Keratinocyte (primary cell): ENCODE data around the gene MYPN. TPM values are rescaled to one million over a fixed set of nuclear protein-coding genes. Genes with fewer than 3 reads are reported as not detected.

Experiments used
- DNase-seq: peaks from one replicate; pipeline ENCODE4 v3.0.0-alpha.2; 2011; ENCODE audit warnings: low read depth, missing footprints, low spot score
- FAIRE-seq: peaks from 2 replicates; lab custom pipeline; 2011; peaks lifted over from hg19 to GRCh38; lab: Jason Lieb, UNC
- H2AFZ ChIP-seq: 2 replicates; pipeline ENCODE4 v1.6.0; 2012; ENCODE audit warnings: low read length, control low read depth, inconsistent platforms; ENCODE audit not compliant: control insufficient read depth
- H3K27ac ChIP-seq: 2 replicates; pipeline ENCODE4 v1.5.1; 2011; ENCODE audit warnings: low read length; ENCODE audit not compliant: control insufficient read depth, insufficient read depth
- H3K27me3 ChIP-seq: 3 replicates; pipeline ENCODE4 v1.6.0; 2011; ENCODE audit warnings: low read length; ENCODE audit not compliant: control insufficient read depth, insufficient read depth; ENCODE audit errors: extremely low read depth
- H3K36me3 ChIP-seq, 2 experiments: 2 replicates in 1 of 2; 3 replicates in 1 of 2; pipeline ENCODE4 v1.5.1; 2011; ENCODE audit warnings: low read length in 2 of 2, mild to moderate bottlenecking in 1 of 2; ENCODE audit not compliant: control insufficient read depth in 2 of 2, insufficient read depth in 2 of 2; ENCODE audit errors: extremely low read depth in 1 of 2
- H3K4me1 ChIP-seq: 3 replicates; pipeline ENCODE4 v1.5.1; 2011; ENCODE audit warnings: low read length; ENCODE audit not compliant: control insufficient read depth, insufficient read depth; ENCODE audit errors: extremely low read depth
- H3K4me2 ChIP-seq: 3 replicates; pipeline ENCODE4 v1.6.0; 2011; ENCODE audit warnings: low read depth, low read length; ENCODE audit not compliant: control insufficient read depth, insufficient read depth; ENCODE audit errors: extremely low read depth
- H3K4me3 ChIP-seq, 3 experiments: fragments of 200-600 bp in 1 of 3; sonication (generic) in 1 of 3; 2 replicates in 2 of 3; 3 replicates in 1 of 3; pipeline ENCODE4 v1.5.1; 2011 to 2016; ENCODE audit warnings: low read length in 3 of 3, mild to moderate bottlenecking in 3 of 3, control low read depth in 2 of 3, inconsistent platforms in 1 of 3, low read depth in 1 of 3, mixed read lengths in 1 of 3, mixed run types in 1 of 3, moderate library complexity in 1 of 3; ENCODE audit not compliant: control insufficient read depth in 2 of 3, insufficient read depth in 2 of 3; ENCODE audit errors: extremely low read depth in 1 of 3
- H3K79me2 ChIP-seq: 2 replicates; pipeline ENCODE4 v1.6.0; 2012; ENCODE audit warnings: low read length; ENCODE audit not compliant: control insufficient read depth, insufficient read depth
- H3K9ac ChIP-seq: 3 replicates; pipeline ENCODE4 v1.6.0; 2011; ENCODE audit warnings: low read length; ENCODE audit not compliant: control insufficient read depth, insufficient read depth; ENCODE audit errors: extremely low read depth
- H3K9me1 ChIP-seq: 3 replicates; pipeline ENCODE4 v1.6.0; 2011; ENCODE audit warnings: low read length; ENCODE audit not compliant: control insufficient read depth, insufficient read depth; ENCODE audit errors: extremely low read depth
- H3K9me3 ChIP-seq: 2 replicates; pipeline ENCODE4 v1.5.1; 2012; ENCODE audit warnings: low read depth, low read length; ENCODE audit not compliant: control insufficient read depth
- H4K20me1 ChIP-seq: 3 replicates; pipeline ENCODE4 v1.6.0; 2011; ENCODE audit warnings: low read length; ENCODE audit not compliant: control insufficient read depth, insufficient read depth; ENCODE audit errors: extremely low read depth
- EZH2 ChIP-seq: IDR thresholded peaks from one replicate; pipeline ENCODE4 v1.6.1; 2012; ENCODE audit warnings: inconsistent platforms, mild to moderate bottlenecking, low read length, moderate library complexity
- dilution Hi-C: fragments of 300-500 bp; cut with MboI; formaldehyde crosslinking; loops from one replicate; pipeline ENCODE4 v1.7.0; 2020; ENCODE audit warnings: low sequenced_read_pairs; ENCODE audit not compliant: extremely low pct_ligation_motif_present
- polyA plus RNA-seq, 5 experiments: library from polyadenylated mRNA; depleted of rRNA in 3 of 5; stranded (reverse) in 3 of 5; stranded (forward) in 1 of 5; unstranded in 1 of 5; fragments of >200 nt; gene quantifications; 1 replicate in 1 of 5; 2 replicates in 3 of 5; 3 replicates in 1 of 5; pipeline versions ENCODE4 v1.2.1 to v1.2.3, GENCODE V29; 2011 to 2012; ENCODE audit warnings: missing spikeins in 2 of 5, low read depth in 1 of 5, low replicate concordance in 1 of 5
- TF ChIP-seq, protein P1 (sequence below), 3 experiments: IDR thresholded peaks in 1 of 3; conservative IDR thresholded peaks in 1 of 3; optimal IDR thresholded peaks in 1 of 3; 2 replicates in 2 of 3; 3 replicates in 1 of 3; pipeline versions ENCODE3 to v1.5.1; 2011; ENCODE audit warnings: low read length in 3 of 3, mild to moderate bottlenecking in 3 of 3, moderate library complexity in 2 of 3, control low read depth in 1 of 3, inconsistent platforms in 1 of 3; ENCODE audit not compliant: insufficient read depth in 2 of 3; ENCODE audit errors: extremely low read depth in 1 of 3

Gene MYPN
- polyA plus RNA-seq, 1 donor (not counting 4 experiments of a cell fraction or from before 2014, with no cell fraction given), result 0.42 TPM

DNA sequence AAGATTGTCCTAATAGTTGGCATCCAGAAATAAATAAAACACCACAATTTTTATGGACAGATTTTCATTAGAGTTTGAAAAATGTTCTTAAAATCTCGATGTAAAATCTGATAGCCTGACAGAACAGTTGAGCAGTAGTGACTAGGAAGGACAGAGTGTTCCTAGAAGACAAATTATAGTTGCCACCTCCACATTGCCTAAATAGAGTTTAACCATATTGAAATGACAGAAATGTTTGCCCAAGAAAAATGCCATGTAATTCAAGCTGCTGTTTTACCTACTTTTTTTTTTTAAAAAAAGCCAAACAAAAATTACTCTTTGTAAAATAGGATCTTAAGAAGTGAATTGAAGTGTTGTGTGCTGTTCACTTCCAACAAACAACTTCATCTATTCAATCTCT is 25.3 kb upstream of the MYPN start:
- H4K20me1 ChIP-seq, result no peaks in the 10 kb centered on the region
- no peak overlapping the region for H3K9ac ChIP-seq
- DNase-seq (no peak), FAIRE-seq (no peak)
- no peaks in the 10 kb centered on the region for H3K36me3 ChIP-seq
- H3K4me1 ChIP-seq, result peaks cover 22% of the 10 kb centered on the region
- H2AFZ ChIP-seq, result peak overlapping the region; percentile 32
- no peaks in the 10 kb centered on the region for H3K27me3 ChIP-seq
- no peaks in the 10 kb centered on the region for H3K79me2 ChIP-seq
- H3K9me3 ChIP-seq, result no peaks in the 10 kb centered on the region
- dilution Hi-C loops, result no loop called here
- TF ChIP-seq, protein P1, sequence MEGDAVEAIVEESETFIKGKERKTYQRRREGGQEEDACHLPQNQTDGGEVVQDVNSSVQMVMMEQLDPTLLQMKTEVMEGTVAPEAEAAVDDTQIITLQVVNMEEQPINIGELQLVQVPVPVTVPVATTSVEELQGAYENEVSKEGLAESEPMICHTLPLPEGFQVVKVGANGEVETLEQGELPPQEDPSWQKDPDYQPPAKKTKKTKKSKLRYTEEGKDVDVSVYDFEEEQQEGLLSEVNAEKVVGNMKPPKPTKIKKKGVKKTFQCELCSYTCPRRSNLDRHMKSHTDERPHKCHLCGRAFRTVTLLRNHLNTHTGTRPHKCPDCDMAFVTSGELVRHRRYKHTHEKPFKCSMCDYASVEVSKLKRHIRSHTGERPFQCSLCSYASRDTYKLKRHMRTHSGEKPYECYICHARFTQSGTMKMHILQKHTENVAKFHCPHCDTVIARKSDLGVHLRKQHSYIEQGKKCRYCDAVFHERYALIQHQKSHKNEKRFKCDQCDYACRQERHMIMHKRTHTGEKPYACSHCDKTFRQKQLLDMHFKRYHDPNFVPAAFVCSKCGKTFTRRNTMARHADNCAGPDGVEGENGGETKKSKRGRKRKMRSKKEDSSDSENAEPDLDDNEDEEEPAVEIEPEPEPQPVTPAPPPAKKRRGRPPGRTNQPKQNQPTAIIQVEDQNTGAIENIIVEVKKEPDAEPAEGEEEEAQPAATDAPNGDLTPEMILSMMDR (optimal IDR thresholded peaks at IDR 0.05 in 1 of 3, IDR thresholded peaks at IDR 0.05 in 1 of 3, conservative IDR thresholded peaks at IDR 0.05 in 1 of 3; ENCODE audit: extremely low read depth in 1 of 3, insufficient read depth in 2 of 3, low read length in 3 of 3), result no peak
- no peak for TF ChIP-seq EZH2
- H3K9me1 ChIP-seq, result no peaks in the 10 kb centered on the region
- no peak overlapping the region for H3K27ac ChIP-seq
- no peak overlapping the region for H3K4me2 ChIP-seq
- H3K4me3 ChIP-seq, result no peak overlapping the region

DNA sequence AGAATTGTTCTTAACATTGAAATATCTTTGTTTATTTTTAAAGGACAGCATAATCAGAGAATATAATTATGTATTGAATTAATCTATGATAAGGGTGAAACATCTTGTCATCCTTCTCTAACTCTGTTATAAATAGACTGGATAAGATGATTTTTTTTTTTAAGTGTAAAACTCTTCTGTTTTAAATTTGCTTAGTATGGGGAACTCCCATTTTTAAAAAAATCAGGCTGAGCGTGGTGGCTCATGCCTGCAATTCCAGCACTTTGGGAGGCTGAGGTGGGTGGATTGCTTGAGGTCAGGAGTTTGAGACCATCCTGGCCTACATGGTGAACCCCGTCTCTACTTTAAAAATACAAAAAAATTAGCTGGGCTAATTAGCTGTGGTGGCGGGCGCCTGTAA is 24.8 kb upstream of the MYPN start:
- no peak overlapping the region for H3K27ac ChIP-seq
- H3K9me3 ChIP-seq, result no peaks in the 10 kb centered on the region
- peaks cover 22% of the 10 kb centered on the region for H3K4me1 ChIP-seq
- H3K36me3 ChIP-seq, result no peaks in the 10 kb centered on the region
- H4K20me1 ChIP-seq, result no peaks in the 10 kb centered on the region
- H2AFZ ChIP-seq, result no peak overlapping the region
- DNase-seq, result no peak
- no peak overlapping the region for H3K4me2 ChIP-seq
- FAIRE-seq, result no peak
- no peaks in the 10 kb centered on the region for H3K27me3 ChIP-seq
- H3K79me2 ChIP-seq, result no peaks in the 10 kb centered on the region
- TF ChIP-seq, protein P1 (optimal IDR thresholded peaks at IDR 0.05 in 1 of 3, IDR thresholded peaks at IDR 0.05 in 1 of 3, conservative IDR thresholded peaks at IDR 0.05 in 1 of 3; ENCODE audit: extremely low read depth in 1 of 3, insufficient read depth in 2 of 3, low read length in 3 of 3), result no peak
- TF ChIP-seq EZH2, result no peak
- H3K9ac ChIP-seq, result no peak overlapping the region
- H3K9me1 ChIP-seq, result no peaks in the 10 kb centered on the region
- dilution Hi-C loops, result no loop called here
- no peak overlapping the region for H3K4me3 ChIP-seq
